ENCODE results near the gene MCHR2. TPM values are rescaled to one million over a fixed set of nuclear protein-coding genes. Genes with fewer than 3 reads are reported as not detected.

MCHR2 gene
- polyA plus RNA-seq, 1 experiment, result not detected

GRCh38 chr6:99912657-99913056, 81.4 kb downstream of the MCHR2 start:
- ChIA-PET POLR2A (no interaction called here), CTCF (interaction anchor here (1.1 kb wide), 1 partner anchor 45 kb away, joined by 7 read pairs; no protein-coding TSS in a partner anchor)
- no peaks in the 10 kb centered on the region for H3K27me3 ChIP-seq (ENCODE audit: control insufficient read depth, insufficient read depth, low read length)
- TF ChIP-seq, protein P1, sequence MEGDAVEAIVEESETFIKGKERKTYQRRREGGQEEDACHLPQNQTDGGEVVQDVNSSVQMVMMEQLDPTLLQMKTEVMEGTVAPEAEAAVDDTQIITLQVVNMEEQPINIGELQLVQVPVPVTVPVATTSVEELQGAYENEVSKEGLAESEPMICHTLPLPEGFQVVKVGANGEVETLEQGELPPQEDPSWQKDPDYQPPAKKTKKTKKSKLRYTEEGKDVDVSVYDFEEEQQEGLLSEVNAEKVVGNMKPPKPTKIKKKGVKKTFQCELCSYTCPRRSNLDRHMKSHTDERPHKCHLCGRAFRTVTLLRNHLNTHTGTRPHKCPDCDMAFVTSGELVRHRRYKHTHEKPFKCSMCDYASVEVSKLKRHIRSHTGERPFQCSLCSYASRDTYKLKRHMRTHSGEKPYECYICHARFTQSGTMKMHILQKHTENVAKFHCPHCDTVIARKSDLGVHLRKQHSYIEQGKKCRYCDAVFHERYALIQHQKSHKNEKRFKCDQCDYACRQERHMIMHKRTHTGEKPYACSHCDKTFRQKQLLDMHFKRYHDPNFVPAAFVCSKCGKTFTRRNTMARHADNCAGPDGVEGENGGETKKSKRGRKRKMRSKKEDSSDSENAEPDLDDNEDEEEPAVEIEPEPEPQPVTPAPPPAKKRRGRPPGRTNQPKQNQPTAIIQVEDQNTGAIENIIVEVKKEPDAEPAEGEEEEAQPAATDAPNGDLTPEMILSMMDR (IDR thresholded peaks at IDR 0.05; ENCODE audit: low read depth, low read length), result no peak
- DNase-seq (ENCODE audit: low read depth, low spot score), result no peak
- no peak overlapping the region for H3K4me3 ChIP-seq (ENCODE audit: low read depth, low read length)
- no peak overlapping the region for H3K27ac ChIP-seq (ENCODE audit: low read depth, low read length)
- H3K9me3 ChIP-seq (ENCODE audit: control insufficient read depth, insufficient read depth, low read length), result no peaks in the 10 kb centered on the region

DNA sequence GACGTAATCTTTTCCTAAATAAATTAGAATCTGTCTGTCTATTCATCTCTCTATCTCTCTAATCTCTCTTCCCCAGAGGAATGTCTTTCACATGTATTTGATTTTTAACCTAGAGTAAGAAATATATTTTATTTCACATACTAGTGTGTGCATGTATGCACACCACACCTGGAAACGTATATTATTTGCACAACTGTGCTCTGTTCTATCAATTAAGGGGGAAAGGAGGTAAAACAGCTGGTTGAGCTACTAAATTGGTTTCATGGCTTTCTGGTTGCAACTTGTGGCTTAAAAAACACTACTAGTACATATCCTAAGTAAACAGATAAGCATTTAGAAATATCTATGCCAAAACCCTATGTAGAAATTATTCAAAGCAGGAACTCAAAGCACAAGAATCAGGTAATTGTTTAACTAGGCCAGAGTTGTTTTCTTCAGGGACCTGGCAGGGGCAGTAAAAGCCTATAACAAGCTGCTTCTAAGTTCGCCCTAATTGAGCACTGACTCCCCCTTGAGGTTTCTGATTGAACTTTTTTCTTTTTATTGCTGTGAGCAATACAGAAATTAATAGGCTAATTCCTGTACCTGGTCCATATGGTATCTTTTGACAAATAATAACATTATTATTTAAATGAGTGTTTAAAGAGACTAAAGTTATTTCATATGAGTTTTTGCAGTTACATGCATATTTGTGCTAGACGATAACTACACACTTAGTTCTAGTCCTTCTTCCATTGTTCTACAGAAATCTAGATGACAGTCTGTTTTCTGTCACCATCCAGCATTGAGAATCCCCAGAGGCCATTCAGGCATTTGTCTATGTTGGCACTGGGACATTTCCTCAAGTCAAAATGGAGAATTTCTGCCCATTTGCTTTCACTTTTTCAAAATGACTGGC, 88.6 kb downstream of the MCHR2 start:
- TF ChIP-seq, protein P1 (IDR thresholded peaks at IDR 0.05; ENCODE audit: low read depth, low read length), result peak; percentile 74
- Histone ChIP-seq H3K9me3 (ENCODE audit: control insufficient read depth, insufficient read depth, low read length) (no peaks in the 10 kb centered on the region), H3K27me3 (ENCODE audit: control insufficient read depth, insufficient read depth, low read length) (peaks cover 4% of the 10 kb centered on the region), H3K27ac (ENCODE audit: low read depth, low read length) (no peak overlapping the region), H3K4me3 (ENCODE audit: low read depth, low read length) (no peak overlapping the region)
- CTCF ChIA-PET, result interaction anchor here (0.6 to 8.2 kb wide), 18 partner anchors 9 to 195 kb away, joined by 3 to 97 read pairs (median 5); no protein-coding TSS in a partner anchor
- no peak for DNase-seq (ENCODE audit: low read depth, low spot score)
- POLR2A ChIA-PET, result no interaction called here

- TF ChIP-seq, protein P1 (IDR thresholded peaks at IDR 0.05; ENCODE audit: low read depth, low read length), result no peak
- Histone ChIP-seq H3K4me3 (ENCODE audit: low read depth, low read length) (no peak overlapping the region), H3K27ac (ENCODE audit: low read depth, low read length) (no peak overlapping the region), H3K9me3 (ENCODE audit: control insufficient read depth, insufficient read depth, low read length) (no peaks in the 10 kb centered on the region), H3K27me3 (ENCODE audit: control insufficient read depth, insufficient read depth, low read length) (peaks cover 4% of the 10 kb centered on the region)
- POLR2A ChIA-PET, result no interaction called here
- CTCF ChIA-PET, result interaction anchor here (8.2 kb wide), 1 partner anchor 32 kb away, joined by 97 read pairs; no protein-coding TSS in a partner anchor
- DNase-seq (ENCODE audit: low read depth, low spot score), result no peak
These were observed 92.2 kb downstream of the MCHR2 start for GRCh38 chr6:99901596-99902384.

DNA sequence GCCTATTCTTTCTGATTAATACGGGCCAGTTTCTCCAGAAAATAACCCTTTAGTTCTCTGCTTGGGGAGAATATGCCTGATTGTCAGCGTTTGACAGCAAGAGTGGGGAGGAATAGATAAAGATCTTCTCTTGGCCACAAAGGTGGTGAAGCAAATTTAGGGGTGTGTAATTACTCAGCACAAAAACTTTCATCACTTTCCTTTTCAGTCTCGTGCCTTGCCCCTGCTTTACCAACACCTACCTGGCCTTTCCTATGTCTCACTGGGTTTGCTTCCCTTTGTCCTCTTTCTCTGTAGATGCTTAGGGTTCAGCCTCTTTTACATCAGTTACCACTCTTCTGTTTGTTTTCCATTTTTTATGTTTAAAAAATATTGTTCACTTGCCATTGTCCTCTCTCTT, 99.2 kb downstream of the MCHR2 start:
- TF ChIP-seq, protein P1 (IDR thresholded peaks at IDR 0.05; ENCODE audit: low read depth, low read length), result no peak
- H3K9me3 ChIP-seq (ENCODE audit: control insufficient read depth, insufficient read depth, low read length), result no peaks in the 10 kb centered on the region
- ChIA-PET POLR2A (no interaction called here), CTCF (interaction anchor here (1.6 kb wide), 1 partner anchor 27 kb away, joined by 6 read pairs; no protein-coding TSS in a partner anchor)
- DNase-seq (ENCODE audit: low read depth, low spot score), result no peak
- H3K27me3 ChIP-seq (ENCODE audit: control insufficient read depth, insufficient read depth, low read length), result no peaks in the 10 kb centered on the region
- no peak overlapping the region for H3K27ac ChIP-seq (ENCODE audit: low read depth, low read length)
- H3K4me3 ChIP-seq (ENCODE audit: low read depth, low read length), result no peak overlapping the region

All from AG04450 (cell line).